Stomach (tissue), 4 donors: ENCODE data around the gene CAPN10.

ENCODE experiments used
- EP300 ChIP-seq: sonication (generic); formaldehyde crosslinking; IDR thresholded peaks from one replicate; pipeline ENCODE4 v1.6.1; 2017; ENCODE audit warnings: antibody characterized with exemption
- POLR2A ChIP-seq, 4 donors: fragments of 450-650 bp; IDR thresholded peaks; one replicate each; pipeline ENCODE4 v1.6.1; 2016; ENCODE audit warnings: antibody characterized with exemption in 4 of 4, control low read depth in 2 of 4, mild to moderate bottlenecking in 1 of 4, moderate library complexity in 1 of 4
- POLR2AphosphoS5 ChIP-seq, 3 donors: sonication (generic); formaldehyde crosslinking; IDR thresholded peaks; one replicate each; pipeline ENCODE4 v1.6.1; 2016; ENCODE audit warnings: antibody characterized with exemption in 3 of 3
- TF ChIP-seq, protein P1 (sequence below), 7 experiments: fragments of 450-650 bp in 4 of 7; fragments of 200-600 bp in 3 of 7; sonication (generic) in 3 of 7; IDR thresholded peaks; one replicate each; pipeline ENCODE4 v1.5.1; 2016 to 2019; ENCODE audit warnings: antibody characterized with exemption in 7 of 7, control low read depth in 2 of 7, mild to moderate bottlenecking in 1 of 7

- TF ChIP-seq, protein P1, sequence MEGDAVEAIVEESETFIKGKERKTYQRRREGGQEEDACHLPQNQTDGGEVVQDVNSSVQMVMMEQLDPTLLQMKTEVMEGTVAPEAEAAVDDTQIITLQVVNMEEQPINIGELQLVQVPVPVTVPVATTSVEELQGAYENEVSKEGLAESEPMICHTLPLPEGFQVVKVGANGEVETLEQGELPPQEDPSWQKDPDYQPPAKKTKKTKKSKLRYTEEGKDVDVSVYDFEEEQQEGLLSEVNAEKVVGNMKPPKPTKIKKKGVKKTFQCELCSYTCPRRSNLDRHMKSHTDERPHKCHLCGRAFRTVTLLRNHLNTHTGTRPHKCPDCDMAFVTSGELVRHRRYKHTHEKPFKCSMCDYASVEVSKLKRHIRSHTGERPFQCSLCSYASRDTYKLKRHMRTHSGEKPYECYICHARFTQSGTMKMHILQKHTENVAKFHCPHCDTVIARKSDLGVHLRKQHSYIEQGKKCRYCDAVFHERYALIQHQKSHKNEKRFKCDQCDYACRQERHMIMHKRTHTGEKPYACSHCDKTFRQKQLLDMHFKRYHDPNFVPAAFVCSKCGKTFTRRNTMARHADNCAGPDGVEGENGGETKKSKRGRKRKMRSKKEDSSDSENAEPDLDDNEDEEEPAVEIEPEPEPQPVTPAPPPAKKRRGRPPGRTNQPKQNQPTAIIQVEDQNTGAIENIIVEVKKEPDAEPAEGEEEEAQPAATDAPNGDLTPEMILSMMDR (IDR thresholded peaks at IDR 0.05), result no peak
- TF ChIP-seq POLR2AphosphoS5 (IDR thresholded peaks at IDR 0.05), result no peak
- TF ChIP-seq EP300, result no peak
- TF ChIP-seq POLR2A (IDR thresholded peaks at IDR 0.05), result no peak
Observed at GRCh38 chr2:240555541-240556250, 30.8 kb upstream of the CAPN10 start.
